ENCODE data around the gene MRPL11.

MRPL11 gene

DNA sequence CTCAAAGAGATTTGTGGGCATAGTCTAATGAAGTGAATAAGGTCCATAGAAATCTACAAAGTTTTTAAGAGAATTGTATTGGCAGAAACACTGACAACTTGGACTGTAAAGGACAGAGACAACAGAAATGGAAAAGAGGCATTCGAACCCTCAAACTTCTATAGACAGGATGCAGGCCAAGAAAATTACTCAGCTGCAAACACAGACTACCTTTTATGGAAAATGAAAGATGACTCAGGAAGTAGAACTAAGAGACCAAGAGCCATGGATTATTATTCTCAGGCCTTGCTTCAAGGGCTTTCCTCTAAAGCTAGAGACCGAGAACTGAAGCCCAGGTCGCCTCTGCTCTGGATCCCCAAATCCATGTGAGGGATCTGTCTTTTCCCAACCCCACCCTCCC is 24.3 kb upstream of the MRPL11 start:
- peaks cover 7% of the 10 kb centered on the region for H3K9me3 ChIP-seq (ENCODE audit: low read length)
- no peaks in the 10 kb centered on the region; the same call in 1 of the 2 replicates for H3K36me3 ChIP-seq (ENCODE audit: insufficient read depth, low read length)
- H4K20me1 ChIP-seq (ENCODE audit: insufficient read depth, low read length): no peaks in the 10 kb centered on the region
- no peak overlapping the region for H3K27ac ChIP-seq (ENCODE audit: low read depth, low read length, poor library complexity, severe bottlenecking)
- H2AFZ ChIP-seq (ENCODE audit: low read length): no peak overlapping the region
- H3K79me2 ChIP-seq (ENCODE audit: insufficient read depth, low read length): no peaks in the 10 kb centered on the region
- H3K27me3 ChIP-seq (ENCODE audit: insufficient read depth, low read length): no peaks in the 10 kb centered on the region
- TF ChIP-seq, protein P1, sequence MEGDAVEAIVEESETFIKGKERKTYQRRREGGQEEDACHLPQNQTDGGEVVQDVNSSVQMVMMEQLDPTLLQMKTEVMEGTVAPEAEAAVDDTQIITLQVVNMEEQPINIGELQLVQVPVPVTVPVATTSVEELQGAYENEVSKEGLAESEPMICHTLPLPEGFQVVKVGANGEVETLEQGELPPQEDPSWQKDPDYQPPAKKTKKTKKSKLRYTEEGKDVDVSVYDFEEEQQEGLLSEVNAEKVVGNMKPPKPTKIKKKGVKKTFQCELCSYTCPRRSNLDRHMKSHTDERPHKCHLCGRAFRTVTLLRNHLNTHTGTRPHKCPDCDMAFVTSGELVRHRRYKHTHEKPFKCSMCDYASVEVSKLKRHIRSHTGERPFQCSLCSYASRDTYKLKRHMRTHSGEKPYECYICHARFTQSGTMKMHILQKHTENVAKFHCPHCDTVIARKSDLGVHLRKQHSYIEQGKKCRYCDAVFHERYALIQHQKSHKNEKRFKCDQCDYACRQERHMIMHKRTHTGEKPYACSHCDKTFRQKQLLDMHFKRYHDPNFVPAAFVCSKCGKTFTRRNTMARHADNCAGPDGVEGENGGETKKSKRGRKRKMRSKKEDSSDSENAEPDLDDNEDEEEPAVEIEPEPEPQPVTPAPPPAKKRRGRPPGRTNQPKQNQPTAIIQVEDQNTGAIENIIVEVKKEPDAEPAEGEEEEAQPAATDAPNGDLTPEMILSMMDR (IDR thresholded peaks at IDR 0.05; ENCODE audit: low read length): no peak
- no peak for TF ChIP-seq EZH2 (IDR thresholded peaks at IDR 0.05; ENCODE audit: borderline replicate concordance, low read length)
- peaks cover 30% of the 10 kb centered on the region for H3K4me1 ChIP-seq (ENCODE audit: insufficient read depth, low read length, severe bottlenecking)
- no peaks in the 10 kb centered on the region for H3K9me2 ChIP-seq (ENCODE audit: low read depth, low read length)
- no peak overlapping the region for H3K9ac ChIP-seq (ENCODE audit: low read length)
- no peak overlapping the region for H3K4me2 ChIP-seq (ENCODE audit: low read length)
- no peaks in the 10 kb centered on the region for H3F3A ChIP-seq (ENCODE audit: insufficient read depth, low read length)
- H3K4me3 ChIP-seq (ENCODE audit: low read depth, low read length, poor library complexity, severe bottlenecking): no peak overlapping the region

DNA sequence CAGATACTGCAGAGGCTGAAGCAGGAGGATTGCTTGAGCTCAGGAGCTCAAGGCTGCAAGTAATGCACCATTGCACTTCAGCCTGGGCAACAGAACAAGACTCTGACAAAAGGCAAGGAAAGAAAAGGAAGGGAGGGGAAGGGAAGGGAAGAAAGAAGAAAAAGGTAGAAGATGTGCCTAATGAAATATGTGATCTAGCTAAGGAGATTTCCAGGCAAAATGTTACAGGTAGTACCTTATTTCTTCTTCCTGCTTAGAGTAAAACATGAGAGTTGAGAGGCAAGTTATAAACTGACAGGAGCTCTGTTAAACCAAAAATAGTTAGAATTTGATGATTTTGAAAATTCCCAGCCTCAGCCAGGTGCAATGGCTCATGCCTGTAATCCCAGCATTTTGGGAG is 23.4 kb upstream of the MRPL11 start:
- Histone ChIP-seq H3K36me3 (ENCODE audit: insufficient read depth, low read length) (no peaks in the 10 kb centered on the region; the same call in 1 of the 2 replicates), H3K27me3 (ENCODE audit: insufficient read depth, low read length) (no peaks in the 10 kb centered on the region), H2AFZ (ENCODE audit: low read length) (no peak overlapping the region), H3K4me1 (ENCODE audit: insufficient read depth, low read length, severe bottlenecking) (peaks cover 27% of the 10 kb centered on the region), H3K4me3 (ENCODE audit: low read depth, low read length, poor library complexity, severe bottlenecking) (no peak overlapping the region), H3K79me2 (ENCODE audit: insufficient read depth, low read length) (no peaks in the 10 kb centered on the region), H3K4me2 (ENCODE audit: low read length) (no peak overlapping the region), H3K9me3 (ENCODE audit: low read length) (peaks cover 7% of the 10 kb centered on the region), H3K9me2 (ENCODE audit: low read depth, low read length) (no peaks in the 10 kb centered on the region), H3K9ac (ENCODE audit: low read length) (no peak overlapping the region), H4K20me1 (ENCODE audit: insufficient read depth, low read length) (no peaks in the 10 kb centered on the region), H3K27ac (ENCODE audit: low read depth, low read length, poor library complexity, severe bottlenecking) (no peak overlapping the region), H3F3A (ENCODE audit: insufficient read depth, low read length) (no peaks in the 10 kb centered on the region)
- TF ChIP-seq, protein P1 (IDR thresholded peaks at IDR 0.05; ENCODE audit: low read length): no peak
- no peak for TF ChIP-seq EZH2 (IDR thresholded peaks at IDR 0.05; ENCODE audit: borderline replicate concordance, low read length)

DNA sequence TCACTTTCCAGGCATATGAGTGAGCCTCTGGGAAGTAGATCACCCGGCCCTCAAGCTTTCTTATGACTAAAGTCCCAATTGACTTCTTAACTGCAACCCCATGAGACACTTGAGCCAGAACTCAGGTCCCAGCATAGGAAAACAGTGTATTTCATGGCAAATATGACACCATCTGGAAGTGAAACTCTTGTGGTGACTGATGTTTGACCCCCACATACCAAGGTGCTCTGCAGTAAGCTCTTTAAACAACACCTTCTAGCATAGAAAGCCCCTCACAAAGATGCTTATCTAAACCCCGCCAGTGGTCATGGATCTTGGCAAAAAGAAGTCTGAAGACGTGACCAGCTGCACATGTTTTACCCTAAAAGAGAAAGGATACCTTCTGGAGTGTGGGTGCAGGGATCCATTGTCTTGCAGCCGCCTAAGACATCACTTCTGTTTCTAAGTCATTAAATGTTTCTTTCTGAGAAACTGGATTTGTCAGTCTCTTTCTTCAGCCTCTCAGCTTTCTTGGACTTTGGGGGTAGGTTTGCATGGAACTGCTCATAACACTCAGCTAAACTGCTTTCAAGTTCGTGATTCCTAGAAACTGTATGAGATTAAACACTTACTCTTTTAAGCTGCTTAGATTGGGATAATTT is 20.6 kb upstream of the MRPL11 start:
- Histone ChIP-seq H3K27me3 (ENCODE audit: insufficient read depth, low read length) (no peaks in the 10 kb centered on the region), H3K4me3 (ENCODE audit: low read depth, low read length, poor library complexity, severe bottlenecking) (no peak overlapping the region)

More for the DNA sequence above, 20.6 kb upstream of the MRPL11 start:
- H3K9ac ChIP-seq (ENCODE audit: low read length): no peak overlapping the region
- TF ChIP-seq, protein P1 (IDR thresholded peaks at IDR 0.05; ENCODE audit: low read length): no peak
- no peak for TF ChIP-seq EZH2 (IDR thresholded peaks at IDR 0.05; ENCODE audit: borderline replicate concordance, low read length)
- no peak overlapping the region for H3K4me2 ChIP-seq (ENCODE audit: low read length)
- no peaks in the 10 kb centered on the region for H3K9me2 ChIP-seq (ENCODE audit: low read depth, low read length)
- no peaks in the 10 kb centered on the region; the same call in 1 of the 2 replicates for H3K36me3 ChIP-seq (ENCODE audit: insufficient read depth, low read length)
- no peaks in the 10 kb centered on the region for H4K20me1 ChIP-seq (ENCODE audit: insufficient read depth, low read length)
- peaks cover 11% of the 10 kb centered on the region for H3K4me1 ChIP-seq (ENCODE audit: insufficient read depth, low read length, severe bottlenecking)
- peaks cover 7% of the 10 kb centered on the region for H3K9me3 ChIP-seq (ENCODE audit: low read length)
- H3K27ac ChIP-seq (ENCODE audit: low read depth, low read length, poor library complexity, severe bottlenecking): no peak overlapping the region
- H2AFZ ChIP-seq (ENCODE audit: low read length): no peak overlapping the region
- H3K79me2 ChIP-seq (ENCODE audit: insufficient read depth, low read length): no peaks in the 10 kb centered on the region
- no peaks in the 10 kb centered on the region for H3F3A ChIP-seq (ENCODE audit: insufficient read depth, low read length)

All from OCI-LY1 (cell line).